IMR-90 (cell line): ENCODE measurements around the gene PTPRN2. TPM values are rescaled to one million over a fixed set of nuclear protein-coding genes. Genes with fewer than 3 reads are reported as not detected.

ENCODE experiments used
- ATAC-seq: fragments of 200-7000 bp; cut with Tn5 transposase; 2 replicates; pipeline ENCODE4 v1.9.1; 2020; ENCODE audit warnings: low read depth, mild to moderate bottlenecking, moderate library complexity
- BruUV-seq: library from RNA; stranded (reverse); fragments of 400-500 nt; replicated peaks from 2 replicates; lab custom pipeline; 2021; lab: Mats Ljungman, UMichigan
- CTCF ChIA-PET: fragments of 300-600 bp; formaldehyde crosslinking; extraction: SDS; loops from one replicate; lab custom pipeline; 2021; ENCODE audit warnings: antibody characterized with exemption; lab: Yijun Ruan, JAX
- POLR2A ChIA-PET: fragments of 300-600 bp; sonication (Branson Sonifier 250); formaldehyde crosslinking; loops from one replicate; lab custom pipeline; 2022; ENCODE audit warnings: antibody characterized with exemption; ENCODE audit not compliant: unreplicated experiment; lab: Charles Lee
- DNase-seq: peaks from one replicate; pipeline ENCODE4 v3.0.0; 2013
- H2AFZ ChIP-seq: replicated peaks from 2 replicates; pipeline ENCODE3; 2013; ENCODE audit warnings: low read length, mild to moderate bottlenecking; ENCODE audit not compliant: poor library complexity
- H2AK5ac ChIP-seq: 2 replicates; pipeline ENCODE4 v1.6.1; 2013; ENCODE audit warnings: low read depth, low read length, inconsistent platforms
- H2AK9ac ChIP-seq: replicated peaks from 2 replicates; pipeline ENCODE3; 2013; ENCODE audit warnings: mild to moderate bottlenecking, low read depth, low read length, moderate library complexity; ENCODE audit not compliant: poor library complexity
- H2BK120ac ChIP-seq: 2 replicates; pipeline ENCODE4 v1.6.1; 2013; ENCODE audit warnings: low read depth, low read length, inconsistent platforms
- H2BK15ac ChIP-seq: 3 replicates; pipeline ENCODE4 v1.6.1; 2013; ENCODE audit warnings: low read depth, low read length, inconsistent platforms
- H2BK20ac ChIP-seq: 2 replicates; pipeline ENCODE4 v1.6.1; 2013; ENCODE audit warnings: low read depth, mild to moderate bottlenecking, inconsistent platforms, low read length, moderate library complexity
- H2BK5ac ChIP-seq: 2 replicates; pipeline ENCODE4 v1.6.1; 2013; ENCODE audit warnings: mild to moderate bottlenecking, low read depth, low read length, inconsistent platforms; ENCODE audit not compliant: poor library complexity, severe bottlenecking
- H3K14ac ChIP-seq: replicated peaks from 2 replicates; pipeline ENCODE4 v1.6.1; 2013; ENCODE audit warnings: low read depth, low read length, inconsistent platforms
- H3K18ac ChIP-seq: 2 replicates; pipeline ENCODE4 v1.6.1; 2013; ENCODE audit warnings: low read depth, low read length, control low read depth
- H3K23ac ChIP-seq: 2 replicates; pipeline ENCODE4 v1.6.1; 2013; ENCODE audit warnings: low read depth, low read length, inconsistent platforms
- H3K27ac ChIP-seq: 2 replicates; pipeline ENCODE4 v1.5.1; 2013; ENCODE audit warnings: mild to moderate bottlenecking, control low read depth, low read length; ENCODE audit not compliant: insufficient read depth
- H3K27me3 ChIP-seq: 2 replicates; pipeline ENCODE4 v1.6.1; 2013; ENCODE audit warnings: low read length; ENCODE audit not compliant: control insufficient read depth, insufficient read depth
- H3K36me3 ChIP-seq: 2 replicates; pipeline ENCODE4 v1.6.1; 2013; ENCODE audit warnings: low read length, mixed read lengths; ENCODE audit not compliant: control insufficient read depth, insufficient read depth
- H3K4ac ChIP-seq: 2 replicates; pipeline ENCODE4 v1.6.1; 2013; ENCODE audit warnings: low read depth, low read length, inconsistent platforms
- H3K4me1 ChIP-seq: 2 replicates; pipeline ENCODE4 v1.6.1; 2013; ENCODE audit warnings: low read length, mixed read lengths; ENCODE audit not compliant: control insufficient read depth, insufficient read depth
- H3K4me2 ChIP-seq: 2 replicates; pipeline ENCODE4 v1.6.1; 2013; ENCODE audit warnings: low read depth, mild to moderate bottlenecking, control low read depth, low read length, moderate library complexity
- H3K4me3 ChIP-seq: 2 replicates; pipeline ENCODE4 v1.5.1; 2013; ENCODE audit warnings: low read depth, mild to moderate bottlenecking, control low read depth, low read length, moderate library complexity; ENCODE audit not compliant: insufficient read depth
- H3K56ac ChIP-seq: 2 replicates; pipeline ENCODE4 v1.6.1; 2013; ENCODE audit warnings: low read length, inconsistent platforms; ENCODE audit not compliant: insufficient read depth; ENCODE audit errors: extremely low read depth
- H3K79me1 ChIP-seq, 2 experiments: 2 replicates each; pipeline ENCODE4 v1.6.1; 2013; ENCODE audit warnings: low read length in 2 of 2, inconsistent platforms in 1 of 2, low read depth in 1 of 2
- H3K9ac ChIP-seq: 2 replicates; pipeline ENCODE4 v1.6.1; 2013; ENCODE audit warnings: low read depth, low read length, control low read depth
- H3K9me1 ChIP-seq: 2 replicates; pipeline ENCODE4 v1.6.1; 2013; ENCODE audit warnings: low read length, inconsistent platforms; ENCODE audit not compliant: insufficient read depth
- H3K9me3 ChIP-seq: 2 replicates; pipeline ENCODE4 v1.6.1; 2013; ENCODE audit warnings: low read length; ENCODE audit not compliant: control insufficient read depth, insufficient read depth
- H4K20me1 ChIP-seq: 2 replicates; pipeline ENCODE4 v1.6.1; 2013; ENCODE audit warnings: low read length, inconsistent platforms; ENCODE audit not compliant: insufficient read depth
- H4K5ac ChIP-seq: 2 replicates; pipeline ENCODE4 v1.6.1; 2013; ENCODE audit warnings: mild to moderate bottlenecking, low read depth, low read length, control low read depth
- H4K8ac ChIP-seq, 2 experiments: 2 replicates each; pipeline ENCODE4 v1.6.1; 2013; ENCODE audit warnings: low read depth in 2 of 2, low read length in 2 of 2, control low read depth in 1 of 2, inconsistent platforms in 1 of 2
- H4K91ac ChIP-seq: 2 replicates; pipeline ENCODE4 v1.6.1; 2013; ENCODE audit warnings: low read depth, low read length, inconsistent platforms; ENCODE audit not compliant: insufficient read depth
- BHLHE40 ChIP-seq: fragments of 150-350 bp; IDR thresholded peaks from 2 replicates; pipeline ENCODE4 v1.6.1; 2016; ENCODE audit warnings: mild to moderate bottlenecking, low read depth, low read length
- CEBPB ChIP-seq: IDR thresholded peaks from 2 replicates; pipeline ENCODE4 v1.6.1; 2012; ENCODE audit warnings: low read depth, low read length, improper control_type of control experiment
- CHD1 ChIP-seq: IDR thresholded peaks from 2 replicates; pipeline ENCODE4 v1.6.1; 2012; ENCODE audit warnings: low read depth, low read length, improper control_type of control experiment
- FOS ChIP-seq: fragments of 150-350 bp; IDR thresholded peaks from 2 replicates; pipeline ENCODE4 v1.6.1; 2016; ENCODE audit warnings: low read depth, low read length
- MAFK ChIP-seq: IDR thresholded peaks from 2 replicates; pipeline ENCODE4 v1.6.1; 2012; ENCODE audit warnings: low read depth, low read length, improper control_type of control experiment
- MAZ ChIP-seq: IDR thresholded peaks from 2 replicates; pipeline ENCODE4 v1.6.1; 2012; ENCODE audit warnings: low read depth, mild to moderate bottlenecking, low read length, improper control_type of control experiment, moderate library complexity, borderline replicate concordance
- MXI1 ChIP-seq: IDR thresholded peaks from 2 replicates; pipeline ENCODE4 v1.6.1; 2012; ENCODE audit warnings: low read depth, mild to moderate bottlenecking, low read length, moderate library complexity, borderline replicate concordance
- NFE2L2 ChIP-seq: fragments of 150-350 bp; IDR thresholded peaks from 2 replicates; pipeline ENCODE4 v1.6.1; 2016; ENCODE audit warnings: low read depth, mild to moderate bottlenecking, low read length
- POLR2A ChIP-seq: IDR thresholded peaks from 2 replicates; pipeline ENCODE4 v1.6.1; 2012; ENCODE audit warnings: mild to moderate bottlenecking, low read depth, low read length
- RAD21 ChIP-seq: IDR thresholded peaks from 2 replicates; pipeline ENCODE4 v1.6.1; 2012; ENCODE audit warnings: low read length, improper control_type of control experiment
- RCOR1 ChIP-seq: IDR thresholded peaks from 2 replicates; pipeline ENCODE4 v1.6.1; 2012; ENCODE audit warnings: mild to moderate bottlenecking, low read length, improper control_type of control experiment; ENCODE audit not compliant: insufficient replicate concordance
- RFX5 ChIP-seq: IDR thresholded peaks from 2 replicates; pipeline ENCODE4 v1.8.0; 2012; ENCODE audit warnings: low read depth, mild to moderate bottlenecking, low read length, moderate library complexity
- SMC3 ChIP-seq: fragments of 150-350 bp; IDR thresholded peaks from 2 replicates; pipeline ENCODE4 v1.6.1; 2016; ENCODE audit warnings: low read depth, mild to moderate bottlenecking, antibody characterized with exemption, low read length, moderate library complexity
- WGBS, 2 experiments: methylation state at CpG; one replicate each; pipeline versions ENCODE4 v1.1.5 to v1.1.7; 2013; ENCODE audit warnings: missing lambda C conversion rate in 2 of 2; ENCODE audit not compliant: insufficient read length in 1 of 2; ENCODE audit errors: extremely low coverage in 2 of 2; 5-methylcytosine and 5-hydroxymethylcytosine counted together
- dilution Hi-C: fragments of 300-500 bp; cut with HindIII; formaldehyde crosslinking; loops from one replicate; pipeline ENCODE4 v1.14.3; 2018; ENCODE audit warnings: low sequenced_read_pairs; ENCODE audit not compliant: unreplicated experiment
- in situ Hi-C: fragments of 300-500 bp; cut with MboI; formaldehyde crosslinking; loops from 3 replicates; pipeline ENCODE4 v1.14.3; 2019; ENCODE audit warnings: low sequenced_read_pairs, inconsistent platforms, mixed read lengths
- intact Hi-C: fragments of 100-400 bp; cut with micrococcal nuclease; formaldehyde crosslinking; loops from 2 replicates; pipeline ENCODE4 v1.10.0; 2022
- polyA plus RNA-seq, 3 experiments: library from polyadenylated mRNA; depleted of rRNA; stranded (reverse); fragments of >200 nt; gene quantifications; 2 replicates each; pipeline ENCODE4 v1.2.3, GENCODE V29; 2012; ENCODE audit warnings: low replicate concordance in 1 of 3
- total RNA-seq: library from RNA; depleted of rRNA; stranded (reverse); fragments of >200 nt; gene quantifications from 2 replicates; pipeline ENCODE4 v1.2.3, GENCODE V29; 2012
- TF ChIP-seq, protein P1 (sequence below): fragments of 150-350 bp; IDR thresholded peaks from 2 replicates; pipeline ENCODE4 v1.6.1; 2017; ENCODE audit warnings: mild to moderate bottlenecking, antibody characterized with exemption, low read length, low read depth
- TF ChIP-seq, protein P2 (sequence below): conservative IDR thresholded peaks from 2 replicates; pipeline ENCODE4 v1.5.1; 2012; ENCODE audit warnings: mild to moderate bottlenecking, low read depth, low read length, improper control_type of control experiment
- TF ChIP-seq, protein P3 (sequence below): fragments of 150-350 bp; IDR thresholded peaks from 2 replicates; pipeline ENCODE4 v1.6.1; 2016; ENCODE audit warnings: low read depth, mild to moderate bottlenecking, low read length, moderate library complexity, borderline replicate concordance

Gene PTPRN2
- total and polyA plus RNA-seq, 2 of the 4 experiments (the other 2 are of a cell fraction), result 0.03 TPM; not detected in 1

DNA sequence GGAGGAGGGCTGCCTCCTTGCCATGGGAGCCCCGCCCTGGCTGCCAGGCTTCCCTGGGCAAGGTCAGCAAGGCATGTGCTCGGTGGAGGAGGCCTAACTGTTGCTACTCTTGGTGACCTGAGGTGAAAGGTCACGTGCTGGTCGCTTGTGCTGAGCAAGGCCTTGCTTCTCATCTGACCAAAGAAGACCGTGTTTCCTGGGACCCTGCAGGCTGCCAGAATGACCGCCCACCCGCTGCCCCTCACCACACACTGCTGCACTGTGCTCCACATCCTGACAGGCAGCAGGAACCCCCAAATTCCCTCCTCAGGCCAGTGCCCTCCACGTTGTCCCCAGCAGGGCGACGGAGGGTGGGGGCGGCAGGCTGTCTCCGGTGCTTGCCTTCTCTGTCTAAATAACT lies 808.4 kb downstream of the PTPRN2 start:
- no peak overlapping the region for H3K14ac ChIP-seq
- H2AFZ ChIP-seq, result no peak overlapping the region
- CTCF ChIA-PET, result no interaction called here
- no peaks in the 10 kb centered on the region for H3K9me1 ChIP-seq
- no peak overlapping the region for H4K8ac ChIP-seq
- H4K5ac ChIP-seq, result no peak overlapping the region
- TF ChIP-seq MAFK, result no peak
- TF ChIP-seq RAD21, result no peak
- TF ChIP-seq CEBPB, result no peak
- TF ChIP-seq, protein P1, sequence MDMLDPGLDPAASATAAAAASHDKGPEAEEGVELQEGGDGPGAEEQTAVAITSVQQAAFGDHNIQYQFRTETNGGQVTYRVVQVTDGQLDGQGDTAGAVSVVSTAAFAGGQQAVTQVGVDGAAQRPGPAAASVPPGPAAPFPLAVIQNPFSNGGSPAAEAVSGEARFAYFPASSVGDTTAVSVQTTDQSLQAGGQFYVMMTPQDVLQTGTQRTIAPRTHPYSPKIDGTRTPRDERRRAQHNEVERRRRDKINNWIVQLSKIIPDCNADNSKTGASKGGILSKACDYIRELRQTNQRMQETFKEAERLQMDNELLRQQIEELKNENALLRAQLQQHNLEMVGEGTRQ, result no peak
- TF ChIP-seq, protein P2, sequence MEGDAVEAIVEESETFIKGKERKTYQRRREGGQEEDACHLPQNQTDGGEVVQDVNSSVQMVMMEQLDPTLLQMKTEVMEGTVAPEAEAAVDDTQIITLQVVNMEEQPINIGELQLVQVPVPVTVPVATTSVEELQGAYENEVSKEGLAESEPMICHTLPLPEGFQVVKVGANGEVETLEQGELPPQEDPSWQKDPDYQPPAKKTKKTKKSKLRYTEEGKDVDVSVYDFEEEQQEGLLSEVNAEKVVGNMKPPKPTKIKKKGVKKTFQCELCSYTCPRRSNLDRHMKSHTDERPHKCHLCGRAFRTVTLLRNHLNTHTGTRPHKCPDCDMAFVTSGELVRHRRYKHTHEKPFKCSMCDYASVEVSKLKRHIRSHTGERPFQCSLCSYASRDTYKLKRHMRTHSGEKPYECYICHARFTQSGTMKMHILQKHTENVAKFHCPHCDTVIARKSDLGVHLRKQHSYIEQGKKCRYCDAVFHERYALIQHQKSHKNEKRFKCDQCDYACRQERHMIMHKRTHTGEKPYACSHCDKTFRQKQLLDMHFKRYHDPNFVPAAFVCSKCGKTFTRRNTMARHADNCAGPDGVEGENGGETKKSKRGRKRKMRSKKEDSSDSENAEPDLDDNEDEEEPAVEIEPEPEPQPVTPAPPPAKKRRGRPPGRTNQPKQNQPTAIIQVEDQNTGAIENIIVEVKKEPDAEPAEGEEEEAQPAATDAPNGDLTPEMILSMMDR, result no peak
- no peak for TF ChIP-seq BHLHE40
- TF ChIP-seq, protein P3, sequence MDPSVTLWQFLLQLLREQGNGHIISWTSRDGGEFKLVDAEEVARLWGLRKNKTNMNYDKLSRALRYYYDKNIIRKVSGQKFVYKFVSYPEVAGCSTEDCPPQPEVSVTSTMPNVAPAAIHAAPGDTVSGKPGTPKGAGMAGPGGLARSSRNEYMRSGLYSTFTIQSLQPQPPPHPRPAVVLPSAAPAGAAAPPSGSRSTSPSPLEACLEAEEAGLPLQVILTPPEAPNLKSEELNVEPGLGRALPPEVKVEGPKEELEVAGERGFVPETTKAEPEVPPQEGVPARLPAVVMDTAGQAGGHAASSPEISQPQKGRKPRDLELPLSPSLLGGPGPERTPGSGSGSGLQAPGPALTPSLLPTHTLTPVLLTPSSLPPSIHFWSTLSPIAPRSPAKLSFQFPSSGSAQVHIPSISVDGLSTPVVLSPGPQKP, result no peak
- no peak for TF ChIP-seq RCOR1
- TF ChIP-seq RFX5, result no peak
- TF ChIP-seq MAZ, result no peak
- TF ChIP-seq NFE2L2, result no peak
- no peak for TF ChIP-seq CHD1
- no peak for TF ChIP-seq MXI1
- TF ChIP-seq POLR2A, result no peak
- no peak for TF ChIP-seq FOS
- TF ChIP-seq SMC3, result no peak
- H2BK20ac ChIP-seq, result no peak overlapping the region
- H3K4me1 ChIP-seq, result no peaks in the 10 kb centered on the region
- no peak overlapping the region for H3K4ac ChIP-seq
- dilution Hi-C loops, result no loop called here
- no peak overlapping the region for H2BK15ac ChIP-seq
- in situ Hi-C loops, result no loop called here
- H3K4me2 ChIP-seq, result no peak overlapping the region
- no peak overlapping the region for H3K4me3 ChIP-seq
- no peak overlapping the region for H2AK9ac ChIP-seq
- H4K91ac ChIP-seq, result no peak overlapping the region
- H3K56ac ChIP-seq, result no peak overlapping the region
- POLR2A ChIA-PET, result no interaction called here
- no peaks in the 10 kb centered on the region for H3K79me1 ChIP-seq
- no peak overlapping the region for H2AK5ac ChIP-seq
- H3K23ac ChIP-seq, result no peak overlapping the region
- DNase-seq (no peak), ATAC-seq (no peak)
- no peaks in the 10 kb centered on the region for H4K20me1 ChIP-seq
- WGBS, 2 experiments, result 70% methylated on average over 6 of the region's 12 CpGs; no CpG with 5 or more reads in 1 of the 2 experiments
- no peak overlapping the region for H3K27ac ChIP-seq
- no peaks in the 10 kb centered on the region for H3K36me3 ChIP-seq
- no peak overlapping the region for H2BK120ac ChIP-seq
- H3K18ac ChIP-seq, result no peak overlapping the region
- H3K9ac ChIP-seq, result no peak overlapping the region
- intact Hi-C loops, result no loop called here
- no peak overlapping the region for H2BK5ac ChIP-seq
- BruUV-seq, result no TSS peak
- no peaks in the 10 kb centered on the region for H3K27me3 ChIP-seq
- H3K9me3 ChIP-seq, result peaks cover 75% of the 10 kb centered on the region
